NCI-H2196 treated with DMSO at 0.1 percent for 48 hours (cell line): ENCODE data around the gene ST8SIA6.

ENCODE experiments used
- DNase-seq: peaks from one replicate; lab custom pipeline; 2025; ENCODE audit not compliant: unreplicated experiment; lab: John Stamatoyannopoulos, UW

ST8SIA6 gene

DNA sequence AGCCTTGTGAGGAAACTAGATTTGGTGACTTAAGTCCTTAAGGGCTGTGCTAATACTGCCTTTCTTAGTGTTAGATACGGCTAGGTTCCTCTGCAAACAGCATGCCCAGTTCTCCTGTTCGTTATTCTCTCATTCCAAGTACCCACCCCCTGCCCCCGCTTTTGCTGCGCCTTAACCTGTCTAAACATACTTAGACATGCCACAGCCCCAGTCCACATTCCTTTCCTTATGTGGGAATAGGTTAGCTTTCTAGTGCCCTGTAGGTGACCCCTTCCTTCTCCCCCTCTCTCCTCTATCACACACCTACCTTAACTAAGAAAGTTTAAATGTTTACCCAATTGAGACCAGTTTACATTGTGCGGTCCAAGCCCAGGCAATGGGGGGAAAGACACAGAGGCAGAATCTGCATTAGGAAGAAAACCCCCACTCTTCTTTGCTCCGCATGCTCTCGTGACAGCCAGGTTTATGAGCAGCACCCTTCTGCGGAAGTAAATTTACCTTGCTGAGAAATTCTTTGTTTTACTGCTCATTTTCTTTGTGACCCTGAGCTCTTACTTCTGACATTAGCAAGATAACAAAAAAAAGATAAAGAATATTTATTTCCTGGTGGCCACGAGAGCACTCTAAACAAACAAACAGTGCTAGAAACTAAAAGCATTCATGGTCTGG, 177.5 kb downstream of the ST8SIA6 start:
- DNase-seq: no peak

DNA sequence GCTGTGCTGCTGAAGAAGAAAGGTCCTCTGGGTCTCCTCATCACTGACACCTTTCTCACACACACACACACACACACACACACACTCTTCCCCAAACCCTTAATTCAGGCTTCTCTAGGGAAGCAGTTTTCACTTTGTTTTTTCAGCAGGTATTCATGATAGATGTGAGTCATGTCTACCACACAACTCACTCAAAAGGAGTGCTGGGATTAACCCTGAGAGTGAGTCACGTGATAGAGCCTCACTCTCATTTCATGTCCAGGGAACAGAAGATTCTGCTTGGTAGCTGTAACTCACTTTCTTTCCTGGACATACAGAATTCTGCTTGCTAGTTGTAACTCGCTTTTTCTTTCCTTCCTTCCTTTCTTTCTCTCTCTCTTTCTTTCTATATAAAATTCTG, 181.0 kb downstream of the ST8SIA6 start:
- DNase-seq: no peak

DNA sequence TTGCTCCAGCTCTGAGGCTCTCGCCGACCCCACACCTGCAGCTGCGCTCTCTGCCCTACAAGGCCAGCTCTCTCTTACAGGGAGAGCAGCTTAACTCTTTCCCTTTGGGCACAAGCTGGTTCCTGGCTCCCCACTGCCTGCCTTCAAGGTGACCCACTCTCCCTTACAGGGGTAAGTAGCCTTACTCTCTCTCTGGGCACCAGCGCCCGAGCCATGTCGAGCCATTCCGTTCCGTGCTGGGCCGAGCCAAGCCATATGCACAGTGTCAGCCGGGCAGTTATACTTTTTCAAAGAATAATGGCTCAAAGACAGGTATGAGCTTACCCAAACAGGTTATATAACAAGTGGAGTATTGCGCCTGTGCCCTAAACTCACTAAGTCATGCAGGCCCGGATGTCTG, 181.7 kb downstream of the ST8SIA6 start:
- DNase-seq: no peak
